HG03342 (cell line): Measurements from ENCODE around the gene TNFAIP1.

Source experiments
- ATAC-seq: cut with Tn5 transposase; IDR thresholded peaks from one replicate; pipeline ENCODE4 v1.9.1; 2021; ENCODE audit warnings: mild to moderate bottlenecking, moderate library complexity; ENCODE audit not compliant: unreplicated experiment

Gene TNFAIP1

DNA sequence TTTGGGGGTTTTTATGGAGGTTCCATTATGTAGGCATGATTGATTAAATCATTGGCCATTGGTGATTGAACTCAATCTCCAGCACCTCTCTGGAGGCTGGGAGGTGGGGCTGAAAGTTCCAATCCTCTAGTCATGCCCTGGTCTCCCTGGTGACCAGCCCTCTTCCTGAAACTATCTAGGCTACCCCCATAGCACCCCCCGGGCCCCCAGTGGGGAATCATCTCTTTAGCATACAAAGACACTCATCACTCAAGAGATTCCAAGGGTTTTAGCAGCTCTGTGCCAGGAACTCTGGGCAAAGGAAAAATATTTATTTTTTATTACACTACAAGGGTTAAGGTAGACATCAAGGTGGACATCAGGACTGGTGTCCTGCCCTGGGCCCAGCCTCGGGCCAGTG lies 59.9 kb downstream of the TNFAIP1 start:
- no peak for ATAC-seq

DNA sequence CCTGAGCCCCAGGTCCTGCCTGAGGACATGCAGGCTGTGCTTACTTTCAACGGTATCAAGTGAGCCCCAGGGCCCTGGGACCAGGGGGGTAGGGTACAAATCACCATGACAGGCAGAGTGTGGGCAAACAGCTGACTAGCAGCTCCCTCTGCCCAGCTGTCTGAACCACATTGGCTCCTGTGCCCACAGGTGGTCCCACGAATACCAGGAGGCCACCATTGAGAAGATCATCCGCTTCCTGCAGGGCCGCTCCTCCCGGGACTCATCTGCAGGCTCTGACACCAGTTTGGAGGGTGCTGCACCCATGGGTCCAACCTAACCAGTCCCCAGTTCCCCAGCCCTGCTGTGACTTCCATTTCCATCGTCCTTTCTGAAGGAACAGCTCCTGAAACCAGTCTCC lies 60.4 kb downstream of the TNFAIP1 start:
- ATAC-seq = no peak
